Panc1 (cell line): ENCODE results near the gene KIF1A. TPM values are rescaled to one million over a fixed set of nuclear protein-coding genes. Genes with fewer than 3 reads are reported as not detected.

Experiments
- ATAC-seq: fragments of 200-7000 bp; cut with Tn5 transposase; 2 replicates; pipeline ENCODE4 v1.9.1; 2020; ENCODE audit warnings: mild to moderate bottlenecking, moderate library complexity
- BruUV-seq: library from RNA; stranded (reverse); fragments of 400-500 nt; replicated peaks from 2 replicates; lab custom pipeline; 2021; lab: Mats Ljungman, UMichigan
- CTCF ChIA-PET: fragments of 300-600 bp; sonication (Branson Sonifier 250); formaldehyde crosslinking; loops from one replicate; lab custom pipeline; 2022; ENCODE audit warnings: antibody characterized with exemption; lab: Charles Lee
- POLR2A ChIA-PET: fragments of 300-600 bp; sonication (Branson Sonifier 250); formaldehyde crosslinking; loops from one replicate; lab custom pipeline; 2022; ENCODE audit warnings: antibody characterized with exemption; lab: Charles Lee
- DNase-seq: peaks from one replicate; pipeline ENCODE4 v3.0.0-alpha.2; 2010; ENCODE audit warnings: low read depth, low spot score
- H3K27ac ChIP-seq: 2 replicates; pipeline ENCODE4 v1.5.1; 2011; ENCODE audit warnings: mild to moderate bottlenecking, low read length, inconsistent platforms
- H3K27me3 ChIP-seq: fragments of 200-500 bp; sonication (Bioruptor generic); 2 replicates; pipeline ENCODE4 v1.6.0; 2014; ENCODE audit warnings: low read length, inconsistent platforms; ENCODE audit not compliant: control insufficient read depth, insufficient read depth
- H3K36me3 ChIP-seq: fragments of 200-500 bp; sonication (Bioruptor generic); 2 replicates; pipeline ENCODE4 v1.5.1; 2014; ENCODE audit warnings: inconsistent platforms, mild to moderate bottlenecking, low read length, moderate library complexity; ENCODE audit not compliant: control insufficient read depth, insufficient read depth
- H3K4me1 ChIP-seq: 2 replicates; pipeline ENCODE4 v1.5.1; 2011; ENCODE audit warnings: inconsistent platforms, mild to moderate bottlenecking, low read length, moderate library complexity; ENCODE audit not compliant: control insufficient read depth, insufficient read depth
- H3K4me3 ChIP-seq, 2 experiments: 2 replicates each; pipeline ENCODE4 v1.5.1; 2011 to 2012; ENCODE audit warnings: low read depth in 2 of 2, low read length in 2 of 2, mild to moderate bottlenecking in 2 of 2, inconsistent platforms in 1 of 2, moderate library complexity in 1 of 2
- H3K9me3 ChIP-seq: fragments of 200-500 bp; sonication (Bioruptor generic); 2 replicates; pipeline ENCODE4 v1.5.1; 2014; ENCODE audit warnings: low read depth, mild to moderate bottlenecking, inconsistent platforms, low read length, moderate library complexity; ENCODE audit not compliant: control insufficient read depth, insufficient read depth
- CTCF ChIP-seq: fragments of 450-650 bp; IDR thresholded peaks from 2 replicates; pipeline ENCODE4 v1.5.1; 2017; ENCODE audit warnings: mild to moderate bottlenecking
- POLR2AphosphoS5 ChIP-seq: IDR thresholded peaks from 2 replicates; pipeline ENCODE4 v1.6.1; 2012; ENCODE audit warnings: mild to moderate bottlenecking, low read depth, low read length, moderate library complexity
- REST ChIP-seq, 2 experiments: IDR thresholded peaks; 2 replicates each; pipeline ENCODE4 v1.6.1; 2011 to 2012; ENCODE audit warnings: low read depth in 2 of 2, control low read depth in 1 of 2, low read length in 1 of 2, mild to moderate bottlenecking in 1 of 2, moderate library complexity in 1 of 2; ENCODE audit not compliant: insufficient read depth in 1 of 2
- SIN3A ChIP-seq: IDR thresholded peaks from 2 replicates; pipeline ENCODE4 v1.6.1; 2012; ENCODE audit warnings: low read depth, mild to moderate bottlenecking, low read length, moderate library complexity, borderline replicate concordance; ENCODE audit not compliant: insufficient read depth
- TCF7L2 ChIP-seq: IDR thresholded peaks from 2 replicates; pipeline ENCODE4 v1.6.1; 2011; ENCODE audit warnings: mild to moderate bottlenecking, low read depth, low read length, inconsistent platforms
- in situ Hi-C: cut with HindIII; loops from 2 replicates; pipeline ENCODE4 v1.10.0; 2016; ENCODE audit warnings: low sequenced_read_pairs, low pct_unique_long_range_greater_than_20kb
- intact Hi-C: fragments of 100-400 bp; cut with micrococcal nuclease; formaldehyde crosslinking; loops from one replicate; pipeline ENCODE4 v1.10.0; 2022; ENCODE audit not compliant: unreplicated experiment
- total RNA-seq: library from RNA; stranded (reverse); gene quantifications from one replicate; pipeline ENCODE4 v1.2.1, GENCODE V29; 2021; ENCODE audit not compliant: unreplicated experiment

KIF1A gene
- total RNA-seq, 1 experiment from 2014 or later = 132 TPM

GRCh38 chr2:240794178-240794721 is 25.8 kb downstream of the KIF1A start:
- H3K27ac ChIP-seq = no peak overlapping the region
- TSS peak; percentile 49 for BruUV-seq
- ChIA-PET CTCF (no interaction called here), POLR2A (no interaction called here)
- in situ Hi-C loops (no loop called here), intact Hi-C loops (no loop called here)
- no peaks in the 10 kb centered on the region for H3K4me1 ChIP-seq
- no peaks in the 10 kb centered on the region for H3K27me3 ChIP-seq
- ATAC-seq (no peak), DNase-seq (no peak)
- no peaks in the 10 kb centered on the region for H3K9me3 ChIP-seq
- no peak overlapping the region for H3K4me3 ChIP-seq
- TF ChIP-seq REST (IDR thresholded peaks at IDR 0.05; ENCODE audit: insufficient read depth in 1 of 2, low read depth in 2 of 2, low read length in 1 of 2) = no peak
- TF ChIP-seq POLR2AphosphoS5 = no peak
- TF ChIP-seq TCF7L2 = no peak
- no peak for TF ChIP-seq CTCF
- no peak for TF ChIP-seq SIN3A
- no peaks in the 10 kb centered on the region; the same call in none of the 2 replicates for H3K36me3 ChIP-seq

GRCh38 chr2:240793313-240794177 is 26.5 kb downstream of the KIF1A start:
- POLR2A ChIA-PET = no interaction called here

More at GRCh38 chr2:240793313-240794177, 26.5 kb downstream of the KIF1A start:
- H3K27ac ChIP-seq = no peak overlapping the region
- CTCF ChIA-PET = no interaction called here
- in situ Hi-C loops (no loop called here), intact Hi-C loops (no loop called here)
- BruUV-seq = no TSS peak
- no peaks in the 10 kb centered on the region for H3K4me1 ChIP-seq
- no peaks in the 10 kb centered on the region; the same call in none of the 2 replicates for H3K36me3 ChIP-seq
- no peak for ATAC-seq
- no peak overlapping the region for H3K4me3 ChIP-seq
- H3K9me3 ChIP-seq = no peaks in the 10 kb centered on the region
- TF ChIP-seq POLR2AphosphoS5 (no peak), CTCF (no peak), REST (IDR thresholded peaks at IDR 0.05; ENCODE audit: insufficient read depth in 1 of 2, low read depth in 2 of 2, low read length in 1 of 2) (no peak)
- DNase-seq = no peak
- no peaks in the 10 kb centered on the region for H3K27me3 ChIP-seq
